GM20000 (cell line): ENCODE data around the gene FAM110D.

Source experiments
- DNase-seq: peaks from one replicate; pipeline ENCODE4 v3.0.0; 2012; ENCODE audit warnings: low spot score
- CTCF ChIP-seq: IDR thresholded peaks from 2 replicates; pipeline ENCODE4 v1.5.1; 2012; ENCODE audit warnings: mild to moderate bottlenecking, control low read depth; ENCODE audit errors: extremely low read depth, missing control alignments

FAM110D gene

GRCh38 chr1:26164861-26165842 is 6.3 kb downstream of the FAM110D start:
- peak; percentile 37 for DNase-seq
- TF ChIP-seq CTCF, result no peak

- DNase-seq, result no peak
- no peak for TF ChIP-seq CTCF
These were observed 7.9 kb downstream of the FAM110D start for GRCh38 chr1:26166719-26167281.

GRCh38 chr1:26168410-26169197 is 9.7 kb downstream of the FAM110D start, which contains the start of gene C1orf232:
Gene C1orf232, minus strand, starts transcription at chr1:26168963. Its CDS starts 464 bp downstream, at chr1:26168499.
- no peak for TF ChIP-seq CTCF
- DNase-seq, result no peak

- DNase-seq, result no peak
These were observed 10.3 kb downstream of the FAM110D start for GRCh38 chr1:26169198-26169554.

GRCh38 chr1:26169669-26170471 is 11.0 kb downstream of the FAM110D start, which contains the start of gene ZNF593:
Gene ZNF593, plus strand, starts transcription at chr1:26169908. Its CDS starts 76 bp downstream, at chr1:26169984.
- peak; percentile 100 for DNase-seq
- peak; percentile 94 for TF ChIP-seq CTCF

More at GRCh38 chr1:26169198-26169554, 10.3 kb downstream of the FAM110D start:
- no peak for TF ChIP-seq CTCF

- no peak for TF ChIP-seq CTCF
- DNase-seq, result no peak
These were observed 11.6 kb downstream of the FAM110D start for GRCh38 chr1:26170472-26170821.
